Activated naive CD8-positive, alpha-beta T cell treated with anti-CD3 and anti-CD28 coated beads, Interleukin-2, amount 50 U/mL, for 24 hours (primary cell): ENCODE results near the gene KRTAP10-9.
A peak's percentile ranks its signal among the peaks of the same experiment; 100 is the strongest.
"Not testable (repeated sequence)": the region's sequence is repeated elsewhere in the genome, so short reads cannot be mapped to it uniquely, and the experiment has no call there.

Source experiments
- ATAC-seq: fragments of 150-1000 bp; cut with Tn5 transposase; one replicate; pipeline ENCODE4 v1.10.0; 2021
- DNase-seq: peaks from one replicate; pipeline ENCODE4 v3.0.0; 2021
- H3K27ac Mint-ChIP-seq: one replicate; pipeline ENCODE4 v1.8.0; 2021; ENCODE audit warnings: mild to moderate bottlenecking, mixed read lengths
- H3K27me3 Mint-ChIP-seq: one replicate; pipeline ENCODE4 v1.8.0; 2021; ENCODE audit warnings: mixed read lengths
- H3K36me3 Mint-ChIP-seq: one replicate; pipeline ENCODE4 v1.8.0; 2021; ENCODE audit warnings: low read depth, mixed read lengths
- H3K4me1 Mint-ChIP-seq: one replicate; pipeline ENCODE4 v1.8.0; 2021; ENCODE audit warnings: mixed read lengths
- H3K4me3 Mint-ChIP-seq: one replicate; pipeline ENCODE4 v1.8.0; 2021; ENCODE audit warnings: mild to moderate bottlenecking, moderate library complexity, mixed read lengths
- H3K9me3 Mint-ChIP-seq: one replicate; pipeline ENCODE4 v1.8.0; 2021; ENCODE audit warnings: mixed read lengths

KRTAP10-9 gene, protein sequence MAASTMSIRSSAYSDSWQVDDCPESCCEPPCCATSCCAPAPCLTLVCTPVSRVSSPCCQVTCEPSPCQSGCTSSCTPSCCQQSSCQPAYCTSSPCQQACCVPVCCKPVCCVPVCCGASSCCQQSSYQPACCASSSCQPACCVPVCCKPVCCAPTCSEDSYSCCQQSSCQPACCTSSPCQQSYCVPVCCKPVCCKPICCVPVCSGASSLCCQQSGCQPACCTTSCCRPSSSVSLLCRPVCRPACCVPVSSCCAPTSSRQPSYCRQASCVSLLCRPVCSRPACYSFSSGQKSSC

DNA sequence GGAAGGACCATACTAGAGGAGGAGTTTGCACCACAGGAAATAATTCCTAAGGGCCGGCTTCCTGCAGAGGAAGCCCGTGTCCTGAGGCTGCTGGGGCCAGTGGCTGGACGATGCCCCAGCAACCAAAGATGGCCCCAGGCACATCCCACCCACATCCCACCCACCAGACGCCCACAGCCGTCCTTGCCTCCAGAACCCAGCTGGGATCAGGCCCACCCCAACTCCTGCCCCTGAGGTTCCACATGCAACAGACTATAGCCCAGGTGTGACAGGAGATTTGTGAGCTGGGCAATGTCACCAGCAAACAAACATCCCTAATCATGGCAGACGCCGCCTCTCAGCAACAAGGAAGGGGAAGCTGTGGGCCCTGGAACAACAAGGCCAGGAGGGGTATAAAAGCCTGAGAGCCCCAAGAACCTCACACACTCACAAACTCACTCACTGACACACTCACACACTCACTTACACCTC is at the start of gene KRTAP10-9:
Gene KRTAP10-9 (plus strand): TSS at position 421 of the 471 bp plus-strand sequence. CDS start 79 bp downstream, outside the sequence.
- DNase-seq (no peak), ATAC-seq (no peak)
- H3K27me3 Mint-ChIP-seq = no peaks in the 10 kb centered on the region
- H3K36me3 Mint-ChIP-seq = peaks cover 19% of the 10 kb centered on the region
- peaks cover 23% of the 10 kb centered on the region for H3K4me1 Mint-ChIP-seq
- H3K27ac Mint-ChIP-seq = no peak within 1 kb of the TSS
- H3K9me3 Mint-ChIP-seq = peaks cover 49% of the 10 kb centered on the region
- H3K4me3 Mint-ChIP-seq = no peak within 1 kb of the TSS

DNA sequence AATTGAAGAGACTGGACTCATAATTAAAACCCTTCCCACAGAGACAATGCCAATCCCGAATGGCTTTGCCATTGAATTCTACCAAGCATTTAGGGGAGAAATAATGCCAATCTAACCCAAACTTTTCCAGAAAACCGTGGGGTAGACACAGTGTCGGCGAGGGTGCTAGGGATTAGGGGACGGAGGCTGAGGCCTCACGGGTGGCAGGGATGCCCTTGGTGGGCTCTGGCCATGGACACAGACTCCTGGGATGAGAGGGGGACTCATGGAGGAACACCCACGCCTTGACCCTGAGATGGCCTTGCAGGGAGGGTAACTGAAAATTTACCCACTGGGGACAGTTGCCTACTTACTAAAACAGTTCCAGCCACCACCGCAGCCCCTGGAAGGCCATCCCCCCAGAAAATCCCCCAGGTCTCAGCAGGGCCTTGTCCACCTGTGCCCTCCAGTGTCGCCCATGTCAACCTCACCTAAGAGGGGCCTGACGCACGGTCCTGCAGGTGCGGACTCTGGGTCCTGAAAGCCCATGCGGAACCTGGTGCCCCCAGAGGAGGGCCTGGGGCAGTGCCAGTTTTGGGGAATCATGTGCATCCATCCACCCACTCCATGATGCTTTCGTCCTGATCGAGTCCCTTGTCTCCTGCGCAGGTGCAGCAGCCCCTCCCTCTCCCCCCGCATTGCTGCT is 48.4 kb upstream of the KRTAP10-9 start:
- H3K27ac Mint-ChIP-seq = no peak overlapping the region
- peaks cover 2% of the 10 kb centered on the region for H3K27me3 Mint-ChIP-seq
- H3K4me1 Mint-ChIP-seq = peaks cover 5% of the 10 kb centered on the region
- H3K4me3 Mint-ChIP-seq = no peak overlapping the region
- H3K36me3 Mint-ChIP-seq = peaks cover 3% of the 10 kb centered on the region
- H3K9me3 Mint-ChIP-seq = peaks cover 24% of the 10 kb centered on the region
- no peak for DNase-seq
- no peak for ATAC-seq

DNA sequence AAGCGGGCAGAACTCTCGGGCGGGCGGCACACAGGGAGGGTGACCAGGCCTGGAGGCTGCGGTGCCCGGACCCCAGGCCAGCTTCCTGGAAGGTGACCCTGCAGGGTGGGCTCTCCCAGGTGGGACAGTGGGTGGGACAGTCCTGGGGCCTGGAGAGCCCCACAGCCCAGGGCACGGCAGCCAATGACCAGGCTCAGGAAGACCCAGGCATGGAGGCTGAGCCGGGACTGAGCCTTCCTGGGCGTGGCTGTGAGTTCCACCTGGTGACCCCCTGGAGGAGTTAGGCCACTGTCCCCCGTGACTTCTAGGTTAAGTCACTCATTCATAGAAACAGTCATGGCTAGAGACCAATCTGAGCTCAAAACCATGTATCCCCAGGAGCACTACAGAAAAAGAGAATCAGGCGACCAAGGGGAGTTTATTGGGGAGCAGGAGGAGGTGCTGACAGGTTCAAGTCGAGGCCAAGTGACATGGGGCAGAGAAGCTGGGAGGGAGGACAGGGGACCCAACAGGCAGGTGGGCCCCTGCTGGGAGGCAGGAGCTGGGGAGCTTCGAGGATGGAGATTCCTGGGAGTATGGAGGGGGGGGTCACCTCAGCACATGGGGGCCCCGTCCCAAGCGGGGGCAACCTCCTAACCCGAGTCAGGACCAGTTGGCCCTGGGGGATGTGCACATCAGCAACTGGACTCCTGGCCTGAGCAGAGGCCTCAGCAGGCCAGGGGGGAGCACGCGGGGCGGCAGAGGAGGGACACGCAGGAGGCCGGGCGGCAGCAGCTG is 47.6 kb upstream of the KRTAP10-9 start:
- Mint-ChIP-seq H3K4me3 (no peak overlapping the region), H3K9me3 (peaks cover 24% of the 10 kb centered on the region)
- no peak for ATAC-seq

DNA sequence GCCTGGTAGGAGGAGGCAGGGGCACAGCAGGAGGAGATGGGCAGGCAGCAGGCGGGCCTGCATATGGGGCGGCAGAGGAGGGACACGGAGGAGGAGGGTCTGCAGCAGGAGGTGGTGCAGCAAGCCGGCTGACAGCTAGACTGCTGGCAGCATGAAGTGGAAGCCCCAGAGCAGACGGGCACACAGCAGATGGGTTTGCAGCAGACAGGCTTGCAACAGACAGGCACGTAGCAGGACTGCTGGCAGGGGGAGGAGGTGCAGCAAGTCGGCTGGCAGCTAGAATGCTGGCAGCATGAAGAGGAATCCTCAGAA is 47.1 kb upstream of the KRTAP10-9 start:
- peaks cover 2% of the 10 kb centered on the region for H3K27me3 Mint-ChIP-seq
- ATAC-seq (no peak), DNase-seq (no peak)
- H3K9me3 Mint-ChIP-seq = peaks cover 24% of the 10 kb centered on the region
- H3K36me3 Mint-ChIP-seq = peaks cover 3% of the 10 kb centered on the region
- peaks cover 5% of the 10 kb centered on the region for H3K4me1 Mint-ChIP-seq
- no peak overlapping the region for H3K27ac Mint-ChIP-seq
- no peak overlapping the region for H3K4me3 Mint-ChIP-seq

More for the DNA sequence above, 47.6 kb upstream of the KRTAP10-9 start:
- Mint-ChIP-seq H3K27me3 (peaks cover 2% of the 10 kb centered on the region), H3K36me3 (peaks cover 3% of the 10 kb centered on the region), H3K27ac (no peak overlapping the region), H3K4me1 (peaks cover 5% of the 10 kb centered on the region)
- no peak for DNase-seq

DNA sequence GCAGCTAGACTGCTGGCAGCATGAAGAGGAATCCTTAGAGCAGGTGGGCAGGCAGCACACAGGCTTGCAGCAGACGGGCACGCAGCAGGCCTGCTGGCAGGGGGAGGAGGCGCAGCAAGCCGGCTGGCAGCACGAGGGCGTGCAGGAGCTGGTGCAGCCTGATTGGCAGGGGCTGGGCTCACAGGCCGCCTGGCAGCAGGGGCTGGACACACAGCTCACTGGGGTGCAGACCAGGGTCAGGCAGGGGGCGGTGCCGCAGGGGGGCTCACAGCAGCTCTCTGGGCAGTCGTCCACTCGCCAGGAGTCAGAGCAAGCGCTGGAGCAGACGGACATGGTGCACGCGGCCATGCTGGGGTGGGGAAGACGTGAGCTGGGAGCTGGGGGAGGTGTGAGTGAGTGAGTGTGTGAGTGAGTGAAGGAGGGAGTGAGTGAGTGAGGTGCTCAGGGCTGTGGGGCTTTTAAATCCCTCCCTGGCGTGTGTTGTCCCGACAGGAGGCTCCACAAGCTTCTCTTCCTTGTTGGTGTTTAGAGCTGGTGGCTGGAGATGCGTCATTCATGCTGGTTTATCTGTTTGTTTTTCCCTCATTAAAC is 46.6 kb upstream of the KRTAP10-9 start, which contains the start of gene KRTAP10-5:
Gene KRTAP10-5 (minus strand): TSS at position 374 of the 591 bp plus-strand sequence. CDS start 26 bp downstream, at position 348.
- not testable (repeated sequence) for DNase-seq, H3K36me3 Mint-ChIP-seq, H3K27ac Mint-ChIP-seq, ATAC-seq, H3K4me3 Mint-ChIP-seq, H3K27me3 Mint-ChIP-seq, H3K4me1 Mint-ChIP-seq
- H3K9me3 Mint-ChIP-seq = peaks cover 24% of the 10 kb centered on the region

DNA sequence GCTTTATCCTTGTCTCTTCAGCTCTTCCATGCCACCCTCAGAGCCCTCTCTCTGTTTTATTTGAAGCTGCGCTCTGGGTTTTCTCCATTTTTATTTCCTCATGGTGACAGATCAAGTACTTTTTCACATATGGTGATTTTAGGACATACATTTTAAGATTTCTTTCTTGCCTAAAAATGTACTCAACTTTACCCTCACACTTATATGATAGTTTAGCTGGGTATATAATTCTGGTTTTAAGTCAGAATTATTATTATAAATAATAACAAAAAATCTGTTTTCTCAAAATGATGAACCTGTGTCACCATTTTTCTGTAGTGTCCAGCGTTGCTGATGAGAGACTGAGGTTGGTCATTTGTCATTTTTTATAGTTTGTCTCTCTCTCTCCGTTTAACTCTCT is 45.7 kb upstream of the KRTAP10-9 start:
- H3K27ac Mint-ChIP-seq = no peak overlapping the region
- H3K4me1 Mint-ChIP-seq = peaks cover 5% of the 10 kb centered on the region
- H3K4me3 Mint-ChIP-seq = no peak overlapping the region
- no peaks in the 10 kb centered on the region for H3K27me3 Mint-ChIP-seq
- ATAC-seq = no peak
- peaks cover 24% of the 10 kb centered on the region for H3K9me3 Mint-ChIP-seq
- H3K36me3 Mint-ChIP-seq = peaks cover 3% of the 10 kb centered on the region
- no peak for DNase-seq

DNA sequence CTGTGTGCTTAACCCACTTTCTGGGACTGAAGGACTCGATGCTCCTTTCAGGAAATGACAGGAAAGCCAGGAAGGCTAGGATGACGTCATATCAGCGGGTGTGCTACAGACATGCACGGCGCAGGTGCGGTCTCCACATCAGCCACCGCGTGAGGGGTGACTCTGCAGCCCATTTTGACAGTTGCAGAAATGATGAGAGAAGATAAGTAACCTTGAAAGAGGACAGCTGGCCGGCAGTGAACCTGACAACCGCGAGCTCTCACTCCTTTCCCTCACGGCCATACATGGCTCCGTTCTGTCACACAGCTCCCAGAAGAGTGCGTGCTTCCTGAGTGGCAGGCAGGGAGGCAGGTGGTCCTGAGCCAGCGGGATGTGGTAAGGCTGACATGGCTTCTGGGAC is 44.8 kb upstream of the KRTAP10-9 start:
- H3K27me3 Mint-ChIP-seq = peaks cover 7% of the 10 kb centered on the region

DNA sequence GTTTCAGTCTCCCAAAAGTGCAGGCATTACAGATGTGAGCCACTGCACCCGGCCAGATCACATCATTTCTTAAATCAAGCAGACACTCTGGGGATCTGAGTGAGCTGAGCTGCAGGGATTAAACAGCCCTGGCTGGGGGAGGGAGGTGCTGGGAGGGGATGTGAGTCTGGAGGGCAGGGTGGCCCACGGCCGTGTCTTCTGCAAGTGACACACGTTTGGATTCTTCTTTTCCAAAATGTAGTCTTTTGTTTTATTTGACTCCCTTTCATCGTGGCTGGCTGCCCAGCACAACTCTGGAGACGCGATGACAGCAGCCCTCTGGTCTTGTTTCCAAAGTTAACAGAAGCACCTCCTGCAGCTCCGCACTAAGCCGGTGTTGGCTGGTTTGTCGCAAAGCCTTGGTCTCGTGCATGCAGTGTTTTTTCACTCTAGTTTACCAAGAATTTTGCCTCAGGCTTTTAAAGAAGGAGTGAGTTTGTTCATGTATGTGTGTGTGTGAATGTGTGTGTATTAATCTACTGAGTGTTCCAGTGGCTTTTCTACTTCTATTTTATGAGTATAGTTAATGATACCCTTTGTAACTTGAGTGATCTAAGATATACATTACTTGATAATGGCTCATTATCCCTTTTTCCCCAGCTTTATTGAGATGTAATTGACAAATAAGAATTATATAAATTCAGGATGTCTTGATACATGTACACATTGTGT is 43.6 kb upstream of the KRTAP10-9 start:
- no peak overlapping the region for H3K27ac Mint-ChIP-seq
- no peak for DNase-seq
- no peak for ATAC-seq
- H3K4me3 Mint-ChIP-seq = no peak overlapping the region
- H3K4me1 Mint-ChIP-seq = peaks cover 5% of the 10 kb centered on the region
- H3K27me3 Mint-ChIP-seq = peaks cover 8% of the 10 kb centered on the region
- peaks cover 10% of the 10 kb centered on the region for H3K9me3 Mint-ChIP-seq
- H3K36me3 Mint-ChIP-seq = peaks cover 3% of the 10 kb centered on the region

More for the DNA sequence above, 44.8 kb upstream of the KRTAP10-9 start:
- Mint-ChIP-seq H3K36me3 (peaks cover 3% of the 10 kb centered on the region), H3K4me3 (no peak overlapping the region), H3K9me3 (peaks cover 18% of the 10 kb centered on the region), H3K27ac (no peak overlapping the region), H3K4me1 (peaks cover 5% of the 10 kb centered on the region)
- DNase-seq (no peak), ATAC-seq (no peak)

DNA sequence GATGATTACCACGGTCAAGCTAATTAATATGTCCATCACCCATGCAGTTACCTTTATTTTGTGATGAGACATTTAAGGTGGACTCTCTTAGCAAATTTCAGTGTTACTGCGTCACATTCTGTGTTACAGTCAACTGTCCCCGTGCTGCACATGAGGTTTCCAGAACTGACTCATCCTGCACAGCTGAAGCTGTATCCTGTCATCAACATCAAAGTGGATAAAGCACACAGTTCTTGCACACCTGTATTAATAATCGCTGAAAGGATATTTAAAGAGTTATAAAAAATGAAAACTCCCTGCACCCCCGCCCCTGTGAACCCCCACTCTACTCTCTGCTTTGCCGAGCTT is 43.1 kb upstream of the KRTAP10-9 start:
- H3K27ac Mint-ChIP-seq = no peak overlapping the region
- H3K36me3 Mint-ChIP-seq = peaks cover 3% of the 10 kb centered on the region
- peaks cover 5% of the 10 kb centered on the region for H3K4me1 Mint-ChIP-seq
- ATAC-seq (peak; percentile 40), DNase-seq (no peak)
- H3K27me3 Mint-ChIP-seq = peaks cover 8% of the 10 kb centered on the region
- H3K4me3 Mint-ChIP-seq = no peak overlapping the region
- peaks cover 10% of the 10 kb centered on the region for H3K9me3 Mint-ChIP-seq

DNA sequence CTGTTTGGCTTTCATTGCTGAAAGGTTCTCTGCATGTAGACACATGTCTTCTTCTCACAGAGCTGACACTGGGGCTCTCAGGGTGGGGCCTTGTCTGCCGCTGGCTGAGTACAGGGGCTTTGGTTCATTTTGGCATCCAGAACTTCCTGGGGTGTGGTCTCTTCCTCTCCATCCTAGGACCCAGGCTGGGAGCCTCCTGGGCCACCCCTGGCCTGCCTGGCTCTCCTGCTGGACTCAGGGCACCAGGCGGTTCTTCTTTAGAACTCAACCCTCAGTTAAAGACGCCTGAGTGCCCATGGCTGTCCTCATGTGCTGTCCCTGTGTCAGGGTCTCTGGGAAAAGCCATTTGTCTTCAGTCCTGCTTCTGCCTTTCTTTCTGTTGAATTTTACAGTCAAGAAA is 41.0 kb upstream of the KRTAP10-9 start:
- H3K9me3 Mint-ChIP-seq = peaks cover 9% of the 10 kb centered on the region
- peaks cover 5% of the 10 kb centered on the region for H3K4me1 Mint-ChIP-seq
- no peak overlapping the region for H3K4me3 Mint-ChIP-seq
- DNase-seq (no peak), ATAC-seq (no peak)
- H3K36me3 Mint-ChIP-seq = peaks cover 3% of the 10 kb centered on the region
- H3K27me3 Mint-ChIP-seq = peaks cover 8% of the 10 kb centered on the region
- H3K27ac Mint-ChIP-seq = no peak overlapping the region

DNA sequence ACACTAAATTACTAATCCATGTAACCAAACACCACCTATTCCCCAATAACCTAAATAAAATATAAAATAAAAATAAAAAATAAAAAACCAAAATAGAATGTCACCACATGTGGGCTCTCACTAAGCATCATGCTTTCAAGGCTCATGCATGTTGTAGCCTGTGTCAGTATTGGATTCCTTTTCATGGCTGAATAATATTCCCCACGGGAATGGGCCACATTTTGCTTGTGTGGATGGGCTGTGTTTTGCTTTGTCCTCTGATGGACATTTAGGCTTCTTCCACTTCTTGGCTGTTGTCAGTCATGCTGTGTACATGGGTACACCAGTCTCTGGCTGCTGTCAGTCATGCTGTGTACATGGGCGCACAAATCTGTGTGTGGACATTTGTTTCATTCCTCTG is 37.8 kb upstream of the KRTAP10-9 start:
- no peak overlapping the region for H3K27ac Mint-ChIP-seq
- no peaks in the 10 kb centered on the region for H3K9me3 Mint-ChIP-seq
- DNase-seq (no peak), ATAC-seq (no peak)
- no peaks in the 10 kb centered on the region for H3K4me1 Mint-ChIP-seq
- peaks cover 8% of the 10 kb centered on the region for H3K27me3 Mint-ChIP-seq
- H3K4me3 Mint-ChIP-seq = no peak overlapping the region
- H3K36me3 Mint-ChIP-seq = no peaks in the 10 kb centered on the region

DNA sequence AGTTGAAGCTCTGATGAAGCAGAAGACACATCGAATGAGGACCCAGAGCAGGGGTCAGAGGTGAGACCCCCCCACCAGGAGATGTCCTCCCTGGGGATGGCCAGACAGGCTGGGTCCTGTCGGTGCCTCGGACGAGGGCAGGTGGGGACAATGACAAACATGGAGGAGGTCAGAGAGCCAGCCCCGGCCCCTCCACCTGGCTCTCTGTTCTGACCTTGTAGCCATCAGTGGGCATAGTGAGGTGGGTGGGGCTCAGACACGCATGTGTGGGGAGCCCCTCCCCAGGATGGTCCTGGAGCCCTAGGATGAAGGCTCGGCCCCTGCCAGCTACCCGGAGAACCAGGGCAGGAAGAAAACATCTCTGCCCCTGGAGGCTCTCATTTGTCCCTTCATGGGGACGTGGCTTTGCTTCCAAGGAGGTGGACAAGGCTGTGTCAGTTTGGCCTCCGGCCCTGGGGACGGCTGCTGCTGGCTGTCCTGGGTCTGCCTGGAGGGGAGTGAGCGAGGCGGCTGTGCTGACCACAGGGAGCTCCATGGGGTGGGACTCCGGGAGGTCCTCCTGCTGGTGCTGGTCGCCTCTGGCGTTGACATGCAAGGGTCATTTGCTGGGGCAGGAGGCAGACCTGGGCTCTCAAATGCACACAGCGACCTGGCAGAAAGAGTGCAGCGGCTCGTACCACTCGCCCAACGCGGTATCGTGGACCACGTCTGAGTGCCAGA is 37.1 kb upstream of the KRTAP10-9 start:
- Mint-ChIP-seq H3K9me3 (no peaks in the 10 kb centered on the region), H3K27ac (no peak overlapping the region), H3K36me3 (no peaks in the 10 kb centered on the region), H3K27me3 (peaks cover 8% of the 10 kb centered on the region), H3K4me1 (no peaks in the 10 kb centered on the region), H3K4me3 (no peak overlapping the region)
- ATAC-seq = no peak
- DNase-seq = no peak

DNA sequence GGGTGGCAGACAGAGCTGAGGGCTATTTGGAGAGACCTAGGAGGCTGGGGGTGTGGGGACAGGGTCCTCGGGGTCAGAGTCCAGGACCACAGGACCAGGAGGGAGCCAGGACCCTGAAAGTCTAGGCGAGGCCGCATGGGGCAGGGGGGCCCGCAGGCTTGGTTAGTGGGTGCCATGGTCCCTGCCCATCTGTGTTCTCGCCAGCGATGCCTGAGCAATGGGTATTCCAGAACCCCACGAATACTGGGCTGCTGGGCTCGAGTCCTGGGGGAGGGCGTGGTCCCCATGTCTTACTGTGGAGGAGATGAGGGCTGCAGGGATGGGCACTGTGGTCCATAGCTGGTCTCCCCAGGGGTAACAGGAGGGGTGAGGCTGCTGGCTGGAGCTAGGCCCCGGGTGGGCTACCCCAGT is 36.6 kb upstream of the KRTAP10-9 start:
- Mint-ChIP-seq H3K4me3 (no peak overlapping the region), H3K27ac (no peak overlapping the region), H3K4me1 (no peaks in the 10 kb centered on the region), H3K9me3 (no peaks in the 10 kb centered on the region), H3K27me3 (peaks cover 8% of the 10 kb centered on the region), H3K36me3 (no peaks in the 10 kb centered on the region)
- no peak for DNase-seq
- ATAC-seq = no peak
